Central memory CD4-positive, alpha-beta T cell (primary cell): Measurements from ENCODE around the gene IER2.

Source experiments
- DNase-seq: peaks from one replicate; pipeline ENCODE4 v3.0.0; 2022
- total RNA-seq, 3 experiments: gene quantifications; one replicate each; lab custom pipeline; 2026; lab: John Stamatoyannopoulos, UW

IER2 gene
- total RNA-seq: 71.0 to 1,054 (median 158) reads per million in 3 experiments

GRCh38 chr19:13150187-13150930 is at the start of gene IER2, which contains the start of gene STX10:
Gene IER2 (plus strand): TSS chr19:13150411. CDS start chr19:13153187, 2,776 bp downstream.
Gene STX10 (minus strand): TSS chr19:13150375. CDS start chr19:13150173, 202 bp downstream.
- DNase-seq: peak; percentile 92

- DNase-seq: no peak
Measured at GRCh38 chr19:13100841-13101589, 49.2 kb upstream of the IER2 start.

GRCh38 chr19:13101590-13102415 is 48.4 kb upstream of the IER2 start:
- no peak for DNase-seq

GRCh38 chr19:13102416-13102665 is 47.9 kb upstream of the IER2 start:
- no peak for DNase-seq

GRCh38 chr19:13102666-13103580 is 47.3 kb upstream of the IER2 start, which contains the start of gene LYL1:
Gene LYL1 (minus strand): TSS chr19:13102858. CDS start chr19:13101171, 1,687 bp downstream.
- DNase-seq: no peak

- no peak for DNase-seq
Measured at GRCh38 chr19:13103581-13104359, 46.4 kb upstream of the IER2 start.

GRCh38 chr19:13104360-13104847 is 45.8 kb upstream of the IER2 start:
- DNase-seq: peak; percentile 50

GRCh38 chr19:13104848-13105711 is 45.1 kb upstream of the IER2 start:
- peak; percentile 24 for DNase-seq

GRCh38 chr19:13109361-13110098 is 40.7 kb upstream of the IER2 start:
- no peak for DNase-seq

GRCh38 chr19:13110099-13110610 is 40.1 kb upstream of the IER2 start:
- no peak for DNase-seq

GRCh38 chr19:13112555-13112954 is 37.7 kb upstream of the IER2 start:
- DNase-seq: no peak

- no peak for DNase-seq
Measured at GRCh38 chr19:13115936-13116281, 34.3 kb upstream of the IER2 start.

- DNase-seq: peak; percentile 87
Measured at GRCh38 chr19:13116282-13117175, 33.7 kb upstream of the IER2 start, which contains the start of gene TRMT1. Gene TRMT1 (minus strand): TSS chr19:13116740. CDS start chr19:13116399, 341 bp downstream.

- no peak for DNase-seq
Measured at GRCh38 chr19:13117176-13117771, 32.9 kb upstream of the IER2 start.

- DNase-seq: peak; percentile 86
Measured at GRCh38 chr19:13117772-13118423, 32.3 kb upstream of the IER2 start, which contains the start of gene NACC1. Gene NACC1 (plus strand): TSS chr19:13118264. CDS start chr19:13135208, 16,944 bp downstream.

GRCh38 chr19:13118424-13119193 is 31.6 kb upstream of the IER2 start:
- no peak for DNase-seq
